ENCODE results near the gene ARSJ.

DNA sequence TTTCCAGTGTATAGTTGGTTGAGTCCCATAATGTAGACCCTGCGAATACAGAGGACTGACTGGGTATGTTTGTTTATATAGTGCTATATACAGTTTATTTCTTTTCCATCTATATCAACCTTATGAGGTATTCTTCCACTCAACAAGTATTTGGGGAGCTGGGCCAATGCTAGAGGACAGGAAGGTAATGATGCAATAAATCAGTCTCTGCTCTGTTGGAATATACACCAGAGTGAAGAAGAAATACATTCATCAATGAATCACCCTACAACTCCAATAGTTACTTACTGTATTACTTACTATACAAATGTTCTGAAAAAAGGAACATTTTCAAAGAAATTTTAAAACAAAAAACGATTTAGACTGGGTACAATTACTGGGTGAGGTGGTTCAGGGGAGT lies 2.1 kb upstream of the ARSJ start:
- TF ChIP-seq, protein P1, sequence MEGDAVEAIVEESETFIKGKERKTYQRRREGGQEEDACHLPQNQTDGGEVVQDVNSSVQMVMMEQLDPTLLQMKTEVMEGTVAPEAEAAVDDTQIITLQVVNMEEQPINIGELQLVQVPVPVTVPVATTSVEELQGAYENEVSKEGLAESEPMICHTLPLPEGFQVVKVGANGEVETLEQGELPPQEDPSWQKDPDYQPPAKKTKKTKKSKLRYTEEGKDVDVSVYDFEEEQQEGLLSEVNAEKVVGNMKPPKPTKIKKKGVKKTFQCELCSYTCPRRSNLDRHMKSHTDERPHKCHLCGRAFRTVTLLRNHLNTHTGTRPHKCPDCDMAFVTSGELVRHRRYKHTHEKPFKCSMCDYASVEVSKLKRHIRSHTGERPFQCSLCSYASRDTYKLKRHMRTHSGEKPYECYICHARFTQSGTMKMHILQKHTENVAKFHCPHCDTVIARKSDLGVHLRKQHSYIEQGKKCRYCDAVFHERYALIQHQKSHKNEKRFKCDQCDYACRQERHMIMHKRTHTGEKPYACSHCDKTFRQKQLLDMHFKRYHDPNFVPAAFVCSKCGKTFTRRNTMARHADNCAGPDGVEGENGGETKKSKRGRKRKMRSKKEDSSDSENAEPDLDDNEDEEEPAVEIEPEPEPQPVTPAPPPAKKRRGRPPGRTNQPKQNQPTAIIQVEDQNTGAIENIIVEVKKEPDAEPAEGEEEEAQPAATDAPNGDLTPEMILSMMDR (IDR thresholded peaks at IDR 0.05) = no peak
- TF ChIP-seq POLR2AphosphoS5 (IDR thresholded peaks at IDR 0.05) (no peak), EP300 (IDR thresholded peaks at IDR 0.05; ENCODE audit: low read depth) (no peak), POLR2A (IDR thresholded peaks at IDR 0.05) (no peak)
